GM10248 (cell line): ENCODE measurements around the gene SFRP2.

Experiments
- CTCF ChIA-PET: fragments of 300-600 bp; sonication (Branson Sonifier 250); formaldehyde crosslinking; extraction: SDS; loops from one replicate; lab custom pipeline; 2021; ENCODE audit warnings: antibody characterized with exemption; lab: Yijun Ruan, JAX
- POLR2A ChIA-PET: fragments of 350-650 bp; sonication (Branson Sonifier 250); formaldehyde crosslinking; extraction: SDS; loops from one replicate; lab custom pipeline; 2020; ENCODE audit warnings: antibody characterized with exemption; lab: Yijun Ruan, JAX
- DNase-seq: peaks from one replicate; pipeline ENCODE4 v3.0.0; 2012; ENCODE audit errors: extremely low spot score
- TF ChIP-seq, protein P1 (sequence below): IDR thresholded peaks from 2 replicates; pipeline ENCODE4 v1.5.1; 2012; ENCODE audit warnings: mild to moderate bottlenecking, low read depth; ENCODE audit errors: extremely low read depth, missing control alignments, control extremely low read depth

The SFRP2 gene

DNA sequence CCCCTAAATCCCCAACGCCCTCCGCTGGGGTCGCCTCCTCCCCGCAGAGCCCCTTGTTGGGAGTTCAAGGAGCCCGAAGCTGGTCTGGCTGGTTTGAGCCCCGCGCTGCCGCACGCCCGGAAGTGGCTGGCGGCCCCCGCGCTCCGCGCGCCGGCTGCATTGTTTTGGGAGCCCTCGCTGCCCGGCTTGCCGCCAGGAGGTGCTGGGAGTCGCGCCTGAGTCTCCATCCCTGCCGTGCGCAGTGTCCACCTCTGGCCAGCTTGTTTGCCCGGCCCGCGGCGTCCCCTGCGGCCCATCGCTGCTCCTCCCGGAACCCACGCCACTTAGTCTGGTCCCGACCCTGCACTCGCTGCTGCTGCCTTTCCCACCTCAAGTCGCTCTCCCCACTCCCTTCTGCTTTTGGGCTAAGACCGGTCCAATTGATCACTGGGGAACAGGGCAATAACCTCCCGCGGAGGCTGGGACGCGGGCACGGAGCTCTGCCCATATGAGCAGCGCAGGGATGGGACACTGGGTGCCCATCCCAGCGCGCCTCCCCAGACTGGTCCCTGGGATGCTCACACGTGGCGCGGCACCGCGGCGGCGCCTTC is 2.2 kb upstream of the SFRP2 start:
- CTCF ChIA-PET: no interaction called here
- TF ChIP-seq, protein P1, sequence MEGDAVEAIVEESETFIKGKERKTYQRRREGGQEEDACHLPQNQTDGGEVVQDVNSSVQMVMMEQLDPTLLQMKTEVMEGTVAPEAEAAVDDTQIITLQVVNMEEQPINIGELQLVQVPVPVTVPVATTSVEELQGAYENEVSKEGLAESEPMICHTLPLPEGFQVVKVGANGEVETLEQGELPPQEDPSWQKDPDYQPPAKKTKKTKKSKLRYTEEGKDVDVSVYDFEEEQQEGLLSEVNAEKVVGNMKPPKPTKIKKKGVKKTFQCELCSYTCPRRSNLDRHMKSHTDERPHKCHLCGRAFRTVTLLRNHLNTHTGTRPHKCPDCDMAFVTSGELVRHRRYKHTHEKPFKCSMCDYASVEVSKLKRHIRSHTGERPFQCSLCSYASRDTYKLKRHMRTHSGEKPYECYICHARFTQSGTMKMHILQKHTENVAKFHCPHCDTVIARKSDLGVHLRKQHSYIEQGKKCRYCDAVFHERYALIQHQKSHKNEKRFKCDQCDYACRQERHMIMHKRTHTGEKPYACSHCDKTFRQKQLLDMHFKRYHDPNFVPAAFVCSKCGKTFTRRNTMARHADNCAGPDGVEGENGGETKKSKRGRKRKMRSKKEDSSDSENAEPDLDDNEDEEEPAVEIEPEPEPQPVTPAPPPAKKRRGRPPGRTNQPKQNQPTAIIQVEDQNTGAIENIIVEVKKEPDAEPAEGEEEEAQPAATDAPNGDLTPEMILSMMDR: no peak
- DNase-seq: peak; percentile 39
- POLR2A ChIA-PET: no interaction called here

DNA sequence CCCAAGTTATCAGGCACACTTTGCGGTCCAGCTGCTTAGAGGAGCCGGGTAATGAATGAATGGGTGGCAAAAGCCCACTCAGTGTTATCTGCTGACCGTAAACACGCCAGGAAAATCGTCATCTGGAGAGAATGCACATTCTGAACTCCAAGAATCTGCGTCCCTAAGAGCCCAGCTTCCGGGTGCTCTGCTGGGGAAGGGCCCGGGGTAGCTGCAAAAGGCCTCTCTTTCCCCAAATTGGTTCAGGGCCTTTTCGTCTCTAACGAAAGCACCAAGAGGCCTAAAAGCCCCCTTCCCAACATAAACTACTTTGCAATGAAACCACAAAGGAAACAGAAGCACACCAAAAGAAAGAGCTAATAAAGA is 1.6 kb upstream of the SFRP2 start:
- POLR2A ChIA-PET: no interaction called here
- CTCF ChIA-PET: no interaction called here
- TF ChIP-seq, protein P1: no peak
- DNase-seq: no peak

DNA sequence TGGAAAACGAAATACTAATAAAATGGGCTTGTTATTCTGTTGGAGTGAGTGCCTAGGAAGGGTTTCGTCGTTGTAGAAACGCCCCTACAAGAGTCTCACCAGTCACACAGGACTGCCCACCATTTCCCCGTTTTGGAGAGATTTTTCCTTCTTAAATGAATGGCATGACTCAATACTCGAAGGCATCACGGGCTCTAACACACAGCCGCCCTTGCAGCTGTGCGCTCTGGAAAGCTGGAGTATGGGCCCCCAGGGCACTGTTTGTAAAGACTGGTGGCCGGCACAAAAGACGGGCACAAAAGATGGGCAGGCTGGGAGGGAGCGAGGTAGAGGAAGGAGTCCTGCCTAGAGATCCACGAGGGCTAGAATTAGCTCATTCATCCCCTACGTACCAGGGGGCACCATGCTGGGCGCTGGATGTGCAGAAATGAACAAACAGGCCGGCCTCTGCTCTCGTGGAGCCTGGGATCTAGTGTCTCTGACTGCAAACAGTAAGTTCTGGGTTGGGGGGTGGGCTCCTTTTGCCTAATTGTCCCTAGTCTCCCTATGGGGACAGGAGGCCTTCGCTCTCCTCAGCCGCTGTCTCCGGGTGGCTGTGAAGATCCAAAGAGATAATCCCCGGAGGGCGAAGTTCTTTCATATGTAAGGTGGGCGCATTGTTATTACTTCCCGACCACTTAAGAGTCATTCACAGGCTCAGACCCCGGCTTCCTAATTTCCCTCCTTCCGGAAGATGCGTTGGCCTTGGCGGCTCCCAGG is 1.0 kb upstream of the SFRP2 start:
- ChIA-PET POLR2A (no interaction called here), CTCF (no interaction called here)
- TF ChIP-seq, protein P1: no peak
- DNase-seq: no peak

DNA sequence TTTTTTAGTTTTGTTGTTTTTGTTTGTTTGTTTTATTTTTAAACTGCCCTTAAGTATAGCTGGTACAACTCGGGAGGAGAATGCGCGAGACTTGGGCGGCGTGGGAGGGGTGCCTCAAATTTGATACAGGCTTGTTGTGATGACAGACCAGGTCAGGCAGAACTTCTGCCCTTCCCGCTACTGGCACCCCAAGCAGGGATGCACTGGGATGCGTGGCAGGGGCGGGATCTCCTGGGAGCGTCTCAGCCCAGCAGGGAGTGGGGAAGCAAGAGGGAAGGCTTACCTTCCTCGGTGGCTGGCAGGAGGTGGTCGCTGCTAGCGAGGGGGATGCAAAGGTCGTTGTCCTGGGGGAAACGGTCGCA is 851 bp downstream of the SFRP2 start:
- CTCF ChIA-PET: interaction anchor here (1.5 kb wide), 1 partner anchor 8 kb away, joined by 4 read pairs; no protein-coding TSS in a partner anchor
- POLR2A ChIA-PET: no interaction called here
- DNase-seq: no peak
- TF ChIP-seq, protein P1: no peak

GRCh38 chr4:153787575-153787974 is 1.3 kb downstream of the SFRP2 start:
- TF ChIP-seq, protein P1: no peak
- ChIA-PET CTCF (interaction anchor here (1.5 kb wide), 1 partner anchor 9 kb away, joined by 4 read pairs; no protein-coding TSS in a partner anchor), POLR2A (no interaction called here)
- DNase-seq: no peak

DNA sequence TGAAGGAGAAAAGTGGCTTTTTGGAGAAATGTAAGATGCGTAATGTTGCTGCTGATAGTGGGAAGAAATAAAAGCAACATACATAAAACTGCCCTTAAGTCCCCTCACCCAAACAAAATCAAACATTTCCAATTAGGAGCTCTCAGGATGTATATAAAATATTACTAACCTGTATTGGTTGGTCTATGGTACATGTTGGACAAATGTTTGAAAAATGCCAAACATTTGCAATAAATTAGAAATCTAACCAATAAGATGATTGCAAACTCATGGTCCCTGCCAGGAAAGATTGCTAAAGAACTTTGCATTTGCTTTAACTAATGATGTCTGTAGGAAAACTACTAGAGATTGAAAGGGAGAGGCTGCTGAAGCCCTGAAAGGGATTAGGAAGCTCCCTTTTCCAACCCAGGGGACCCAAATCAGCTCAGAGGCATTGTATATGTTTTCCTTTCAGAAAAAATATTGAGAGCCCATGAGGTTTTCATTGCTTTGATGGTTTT is 1.8 kb downstream of the SFRP2 start:
- CTCF ChIA-PET: interaction anchor here (1.5 kb wide), 1 partner anchor 9 kb away, joined by 4 read pairs; no protein-coding TSS in a partner anchor
- no peak for DNase-seq
- TF ChIP-seq, protein P1: no peak
- POLR2A ChIA-PET: no interaction called here
